Common myeloid progenitor, CD34-positive (primary cell): ENCODE measurements around the gene ST6GALNAC1.

Experiments
- CTCF ChIA-PET: fragments of 350-600 bp; sonication (Branson Sonifier 250); formaldehyde crosslinking; loops from one replicate; lab custom pipeline; 2021; ENCODE audit warnings: antibody characterized with exemption; lab: Charles Lee
- POLR2A ChIA-PET: fragments of 350-600 bp; sonication (Branson Sonifier 250); formaldehyde crosslinking; loops from one replicate; lab custom pipeline; 2021; ENCODE audit warnings: antibody characterized with exemption; lab: Charles Lee
- DNase-seq, 3 donors: peaks; one replicate each; pipeline versions ENCODE4 v3.0.0 to v3.0.0-alpha.2; 2013
- H3K27ac ChIP-seq, 2 experiments: 1 replicate in 1 of 2; 2 replicates in 1 of 2; pipeline ENCODE4 v1.7.0; 2013; ENCODE audit warnings: inconsistent platforms in 2 of 2, low read length in 2 of 2, mild to moderate bottlenecking in 2 of 2, low read depth in 1 of 2, moderate library complexity in 1 of 2; ENCODE audit not compliant: severe bottlenecking in 2 of 2, insufficient read depth in 1 of 2, poor library complexity in 1 of 2
- H3K27me3 ChIP-seq, 5 experiments: replicated peaks in 2 of 5; 1 replicate in 3 of 5; 2 replicates in 2 of 5; pipeline versions ENCODE4 v1.6.1 to v1.7.0; 2013; ENCODE audit warnings: low read length in 4 of 5, mild to moderate bottlenecking in 2 of 5, moderate library complexity in 2 of 5, inconsistent platforms in 1 of 5; ENCODE audit not compliant: insufficient read depth in 5 of 5, control insufficient read depth in 4 of 5
- H3K36me3 ChIP-seq, 4 experiments: 1 replicate in 2 of 4; 2 replicates in 2 of 4; pipeline versions ENCODE4 v1.6.1 to v1.7.0; 2013; ENCODE audit warnings: low read length in 3 of 4, control low read depth in 1 of 4, mild to moderate bottlenecking in 1 of 4; ENCODE audit not compliant: control insufficient read depth in 4 of 4, insufficient read depth in 4 of 4
- H3K4me1 ChIP-seq, 4 experiments: 1 replicate in 3 of 4; 2 replicates in 1 of 4; pipeline versions ENCODE4 v1.6.1 to v1.7.1; 2013; ENCODE audit warnings: low read length in 3 of 4, mild to moderate bottlenecking in 3 of 4, control low read depth in 1 of 4, inconsistent platforms in 1 of 4, moderate library complexity in 1 of 4; ENCODE audit not compliant: control insufficient read depth in 4 of 4, insufficient read depth in 4 of 4; ENCODE audit errors: control extremely low read depth in 1 of 4
- H3K4me3 ChIP-seq, 7 experiments: 1 replicate in 4 of 7; 2 replicates in 3 of 7; pipeline versions ENCODE4 v1.5.1 to v1.7.0; 2013; ENCODE audit warnings: mild to moderate bottlenecking in 7 of 7, low read length in 6 of 7, moderate library complexity in 6 of 7, inconsistent platforms in 2 of 7, low read depth in 2 of 7, control low read depth in 1 of 7; ENCODE audit not compliant: insufficient read depth in 4 of 7, control insufficient read depth in 1 of 7; ENCODE audit errors: extremely low read depth in 1 of 7
- H3K9me3 ChIP-seq, 5 experiments: 1 replicate in 4 of 5; 2 replicates in 1 of 5; pipeline versions ENCODE4 v1.6.1 to v1.7.1; 2013; ENCODE audit warnings: low read length in 4 of 5, mild to moderate bottlenecking in 2 of 5, inconsistent platforms in 1 of 5, low read depth in 1 of 5, moderate library complexity in 1 of 5; ENCODE audit not compliant: control insufficient read depth in 4 of 5, insufficient read depth in 2 of 5; ENCODE audit errors: control extremely low read depth in 1 of 5
- WGBS: methylation state at CpG from one replicate; pipeline ENCODE4 v1.1.5; 2013; ENCODE audit not compliant: insufficient coverage; 5-methylcytosine and 5-hydroxymethylcytosine counted together

ST6GALNAC1 gene

DNA sequence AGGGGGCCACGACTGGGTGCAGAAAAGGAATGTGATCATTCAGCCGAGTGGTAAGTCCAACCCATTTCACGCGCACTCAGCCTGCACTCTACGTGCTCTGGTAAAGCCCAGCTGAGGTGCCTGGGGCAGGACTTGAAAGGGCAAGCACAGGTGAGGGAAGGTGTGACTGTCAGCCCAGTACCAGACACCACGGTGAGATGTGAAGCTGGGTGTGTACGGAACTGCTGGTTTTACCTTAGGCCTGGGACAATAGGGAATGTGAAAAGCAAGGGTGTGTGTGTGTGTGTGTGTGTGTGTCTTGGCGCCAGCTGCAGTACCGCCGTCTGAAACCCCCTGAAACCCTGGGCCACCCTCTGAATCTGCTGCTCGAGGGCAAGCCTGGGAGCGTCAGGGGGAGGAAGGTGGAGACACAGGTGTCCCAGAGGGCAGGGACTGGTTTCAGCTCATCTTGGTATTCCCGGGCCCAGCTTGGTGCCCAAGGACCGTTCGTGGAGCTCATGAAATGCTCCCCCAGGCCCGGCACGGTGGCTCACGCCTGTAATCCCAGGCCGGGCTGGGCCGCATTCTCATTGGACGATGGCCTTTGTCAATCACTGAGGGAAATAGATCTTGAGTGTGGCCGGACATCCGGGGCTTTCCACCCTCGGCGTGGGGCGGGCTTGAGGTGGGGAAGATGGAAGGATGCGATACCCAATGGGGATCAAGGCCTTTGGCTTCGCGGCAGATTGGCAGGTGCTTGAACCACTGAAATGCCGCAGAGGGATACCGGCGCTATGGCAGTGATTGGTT lies 27.8 kb upstream of the ST6GALNAC1 start:
- peak overlapping the region in 1 of 2 experiments; percentile 87 for H3K27ac ChIP-seq
- peaks cover 5 to 23% (median 21%) of the 10 kb centered on the region in 4 experiments for H3K4me1 ChIP-seq
- H3K27me3 ChIP-seq: no peaks in the 10 kb centered on the region
- H3K36me3 ChIP-seq: no peaks in the 10 kb centered on the region
- ChIA-PET CTCF (interaction anchor here (0.6 to 1.4 kb wide), 5 partner anchors 11 to 149 kb away, joined by 3 read pairs; no protein-coding TSS in a partner anchor), POLR2A (interaction anchor here (1.0 to 1.5 kb wide), 2 partner anchors 14 to 37 kb away, joined by 4 read pairs; no protein-coding TSS in a partner anchor)
- 31% methylated on average over 28 of the region's 32 CpGs for WGBS
- DNase-seq: peak; percentile 100
- H3K4me3 ChIP-seq: peak overlapping the region in 6 of 7 experiments; percentile 79 to 97 (median 89)
- peaks cover 0 to 3% (median 0%) of the 10 kb centered on the region in 5 experiments for H3K9me3 ChIP-seq

DNA sequence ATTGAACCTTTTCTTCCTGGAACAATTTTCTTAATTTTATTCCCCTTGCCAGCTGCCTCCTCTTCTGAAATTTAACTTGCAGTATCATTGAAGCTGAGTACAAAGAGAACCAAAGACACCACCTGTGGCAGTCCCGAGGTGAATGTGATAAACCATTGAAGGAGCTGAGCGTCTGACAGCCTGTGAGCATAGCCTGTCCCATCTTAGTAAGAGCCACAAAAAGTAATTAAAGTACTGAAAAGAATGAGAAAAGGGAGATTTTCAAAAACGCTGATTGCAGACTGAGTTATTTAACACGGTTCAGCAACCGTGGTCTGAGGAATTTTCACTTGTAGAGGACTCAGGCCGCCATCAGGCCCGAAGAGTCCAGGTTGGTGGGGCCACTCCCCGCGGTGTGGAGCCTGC lies 27.2 kb upstream of the ST6GALNAC1 start:
- POLR2A ChIA-PET: interaction anchor here (1.5 kb wide), 1 partner anchor 13 kb away, joined by 4 read pairs; no protein-coding TSS in a partner anchor
- no peaks in the 10 kb centered on the region for H3K36me3 ChIP-seq
- H3K27me3 ChIP-seq: no peaks in the 10 kb centered on the region
- no peak overlapping the region for H3K27ac ChIP-seq
- WGBS: 86% methylated on average over 9 of the region's 9 CpGs
- no peak overlapping the region for H3K4me3 ChIP-seq
- peaks cover 0 to 3% (median 0%) of the 10 kb centered on the region in 5 experiments for H3K9me3 ChIP-seq
- CTCF ChIA-PET: interaction anchor here (0.6 to 1.4 kb wide), 5 partner anchors 11 to 148 kb away, joined by 3 read pairs; no protein-coding TSS in a partner anchor
- peaks cover 5 to 23% (median 21%) of the 10 kb centered on the region in 4 experiments for H3K4me1 ChIP-seq
- DNase-seq: no peak

DNA sequence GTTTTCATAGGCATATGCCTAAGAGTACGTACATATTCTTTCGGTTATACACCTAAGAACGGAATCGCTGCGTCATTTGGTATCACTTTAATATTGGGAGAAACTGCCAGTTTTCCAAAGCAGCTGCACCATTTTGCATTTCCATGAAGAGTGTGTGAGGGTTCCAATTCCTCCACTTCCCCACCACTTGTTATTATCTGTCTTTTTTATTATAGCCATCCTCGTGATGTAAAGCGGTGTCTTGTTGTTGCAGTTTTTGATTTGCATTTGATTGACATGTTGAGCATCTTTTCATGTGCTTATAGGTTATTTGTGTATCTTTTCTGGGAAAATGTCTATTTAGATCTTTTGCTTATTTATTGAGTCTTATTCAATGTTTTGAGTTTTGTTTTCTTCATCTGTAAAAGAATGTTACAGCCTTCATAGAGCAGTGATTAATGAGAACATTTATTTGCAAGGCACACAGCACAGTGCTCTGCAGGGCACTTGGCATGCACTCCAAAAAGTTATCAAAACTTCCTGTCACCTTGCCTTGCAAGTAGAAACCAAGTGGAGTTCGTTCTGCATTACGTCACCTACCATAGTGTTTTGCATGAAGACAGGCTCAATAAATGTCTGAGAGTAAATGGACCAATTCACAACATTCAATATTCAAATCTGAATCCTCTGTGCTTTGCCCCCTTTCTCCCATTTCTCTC lies 26.6 kb upstream of the ST6GALNAC1 start:
- Histone ChIP-seq H3K27ac (no peak overlapping the region), H3K27me3 (no peaks in the 10 kb centered on the region), H3K9me3 (peaks cover 0 to 3% (median 0%) of the 10 kb centered on the region in 5 experiments), H3K4me1 (peaks cover 5 to 23% (median 21%) of the 10 kb centered on the region in 4 experiments), H3K36me3 (no peaks in the 10 kb centered on the region), H3K4me3 (no peak overlapping the region)
- CTCF ChIA-PET: interaction anchor here (1.4 kb wide), 1 partner anchor 14 kb away, joined by 3 read pairs; no protein-coding TSS in a partner anchor
- no peak for DNase-seq
- POLR2A ChIA-PET: no interaction called here
- 94% methylated on average over 5 of the region's 9 CpGs for WGBS

DNA sequence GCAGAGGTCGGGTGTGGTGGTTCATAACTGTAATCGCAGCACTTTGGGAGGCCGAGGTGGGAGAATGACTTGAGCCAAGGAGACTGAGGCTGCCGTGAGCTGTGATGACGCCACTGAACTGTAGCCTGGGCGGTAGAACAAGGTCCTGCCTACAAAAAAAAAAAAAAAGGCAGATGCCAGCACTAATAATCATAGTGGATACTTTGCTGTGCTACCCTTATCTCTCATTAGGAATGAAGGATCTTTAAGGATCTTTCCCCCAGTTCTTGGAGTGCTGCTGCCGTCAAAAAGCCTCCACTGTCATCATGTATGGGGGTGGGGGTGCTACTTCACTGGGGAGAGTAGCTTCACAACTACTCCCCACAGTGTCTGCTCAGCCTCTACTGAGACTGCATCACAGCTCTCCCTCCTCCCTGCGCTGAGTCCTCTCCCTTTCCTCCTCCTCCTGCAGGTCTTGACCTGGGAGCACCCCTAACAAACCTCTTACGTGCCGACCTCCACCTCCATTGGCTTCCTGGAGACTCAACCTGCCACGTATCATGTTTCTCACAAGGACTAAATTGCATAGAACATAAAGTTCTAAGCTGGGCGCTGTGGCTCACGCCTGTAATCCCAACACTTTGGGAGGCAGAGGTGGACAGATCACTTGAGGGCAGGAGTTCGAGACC lies 24.4 kb upstream of the ST6GALNAC1 start:
- CTCF ChIA-PET: interaction anchor here (0.6 to 1.8 kb wide), 4 partner anchors 13 to 164 kb away, joined by 3 to 5 read pairs (median 3); no protein-coding TSS in a partner anchor
- H3K36me3 ChIP-seq: no peaks in the 10 kb centered on the region
- no peak for DNase-seq
- H3K9me3 ChIP-seq: peaks cover 0 to 3% (median 0%) of the 10 kb centered on the region in 5 experiments
- no peak overlapping the region for H3K4me3 ChIP-seq
- H3K4me1 ChIP-seq: peaks cover 5 to 20% (median 17%) of the 10 kb centered on the region in 4 experiments
- H3K27me3 ChIP-seq: no peaks in the 10 kb centered on the region
- POLR2A ChIA-PET: interaction anchor here (1.0 kb wide), 1 partner anchor 43 kb away, joined by 3 read pairs; the partner anchor contains the start of gene MXRA7
- 94% methylated on average over 7 of the region's 14 CpGs for WGBS
- no peak overlapping the region for H3K27ac ChIP-seq

DNA sequence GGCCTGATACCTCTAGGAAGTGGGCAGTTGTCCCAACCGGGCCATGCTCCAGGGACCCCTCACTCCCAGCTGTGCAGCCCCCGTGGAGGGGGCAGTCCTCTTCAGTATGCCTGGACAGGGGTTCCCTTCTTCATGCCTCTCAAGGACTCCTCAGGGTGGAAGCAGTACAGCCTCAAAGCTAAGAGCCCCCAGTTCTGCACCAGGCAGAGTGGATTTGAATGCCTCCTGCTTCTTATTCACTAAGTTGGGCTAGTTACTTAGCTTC lies 23.9 kb upstream of the ST6GALNAC1 start:
- no peaks in the 10 kb centered on the region for H3K27me3 ChIP-seq
- peaks cover 0 to 3% (median 0%) of the 10 kb centered on the region in 5 experiments for H3K9me3 ChIP-seq
- H3K36me3 ChIP-seq: no peaks in the 10 kb centered on the region
- 86% methylated on average over 2 of the region's 2 CpGs for WGBS
- H3K4me3 ChIP-seq: no peak overlapping the region
- H3K27ac ChIP-seq: no peak overlapping the region
- POLR2A ChIA-PET: interaction anchor here (1.0 kb wide), 1 partner anchor 43 kb away, joined by 3 read pairs; the partner anchor contains the start of gene MXRA7
- CTCF ChIA-PET: interaction anchor here (0.6 to 1.8 kb wide), 4 partner anchors 13 to 163 kb away, joined by 3 to 5 read pairs (median 3); no protein-coding TSS in a partner anchor
- no peak for DNase-seq
- peaks cover 4 to 15% (median 12%) of the 10 kb centered on the region in 4 experiments for H3K4me1 ChIP-seq

DNA sequence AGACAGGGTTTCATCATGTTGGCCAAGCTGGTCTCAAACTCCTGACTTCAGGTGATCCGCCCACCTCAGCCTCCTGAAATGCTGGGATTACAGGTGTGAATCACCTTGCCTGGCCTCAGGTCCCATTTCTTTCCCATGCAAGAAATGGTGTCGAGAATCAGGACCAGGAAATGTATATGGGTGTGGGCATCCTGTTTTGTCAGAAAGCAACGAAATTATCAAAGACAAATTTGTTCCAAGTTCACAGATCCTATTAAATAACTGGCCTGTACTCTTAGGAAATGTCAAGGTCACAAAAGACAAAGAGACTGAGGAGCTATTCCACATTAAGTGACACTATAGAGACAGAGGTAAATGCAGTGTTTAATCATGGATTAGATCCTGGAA lies 17.1 kb upstream of the ST6GALNAC1 start:
- Histone ChIP-seq H3K36me3 (no peaks in the 10 kb centered on the region), H3K27me3 (no peaks in the 10 kb centered on the region), H3K4me3 (no peak overlapping the region), H3K9me3 (no peaks in the 10 kb centered on the region), H3K4me1 (peaks cover 2 to 16% (median 13%) of the 10 kb centered on the region in 4 experiments), H3K27ac (no peak overlapping the region)
- 20% methylated on average over 1 of the region's 3 CpGs for WGBS
- ChIA-PET CTCF (interaction anchor here (0.8 to 1.4 kb wide), 3 partner anchors 11 to 37 kb away, joined by 3 read pairs; no protein-coding TSS in a partner anchor), POLR2A (interaction anchor here (0.6 to 0.8 kb wide), 2 partner anchors 10 to 17 kb away, joined by 4 to 6 read pairs; partner anchors contain the start of gene ST6GALNAC1)
- no peak for DNase-seq
